GM10266 (cell line): Measurements from ENCODE around the gene FAM83F.

Experiments used
- DNase-seq: peaks from one replicate; pipeline ENCODE4 v3.0.0; 2012; ENCODE audit errors: extremely low spot score
- CTCF ChIP-seq: IDR thresholded peaks from 2 replicates; pipeline ENCODE4 v1.5.1; 2012; ENCODE audit warnings: mild to moderate bottlenecking, low read depth; ENCODE audit not compliant: control insufficient read depth, insufficient read depth; ENCODE audit errors: missing control alignments

FAM83F gene

GRCh38 chr22:39967996-39968972, 26.5 kb upstream of the FAM83F start:
- TF ChIP-seq CTCF, result no peak
- no peak for DNase-seq

GRCh38 chr22:39970742-39971141, 24.0 kb upstream of the FAM83F start:
- DNase-seq, result no peak
- no peak for TF ChIP-seq CTCF

GRCh38 chr22:39972641-39973040, 22.1 kb upstream of the FAM83F start:
- DNase-seq, result no peak
- TF ChIP-seq CTCF, result no peak

- TF ChIP-seq CTCF, result no peak
- DNase-seq, result no peak
Observed at GRCh38 chr22:39973656-39974055, 21.1 kb upstream of the FAM83F start.

- no peak for TF ChIP-seq CTCF
Observed at GRCh38 chr22:39974065-39974464, 20.7 kb upstream of the FAM83F start.

GRCh38 chr22:39979048-39979447, 15.7 kb upstream of the FAM83F start:
- no peak for DNase-seq
- no peak for TF ChIP-seq CTCF

More at GRCh38 chr22:39974065-39974464, 20.7 kb upstream of the FAM83F start:
- no peak for DNase-seq

- TF ChIP-seq CTCF, result no peak
Observed at GRCh38 chr22:39979458-39979857, 15.3 kb upstream of the FAM83F start.

More at GRCh38 chr22:39979458-39979857, 15.3 kb upstream of the FAM83F start:
- no peak for DNase-seq
